Peyer's patch (tissue), 4 donors: ENCODE data around the gene COL4A1. TPM values are rescaled to one million over a fixed set of nuclear protein-coding genes. Genes with fewer than 3 reads are reported as not detected.
A peak's percentile ranks its signal among the peaks of the same experiment; 100 is the strongest.

Source experiments
- DNase-seq, 3 donors: peaks; one replicate each; pipeline ENCODE4 v3.0.0-alpha.2; 2017 to 2019
- H3K27ac ChIP-seq, 4 donors: fragments of 200-600 bp; sonication (generic); one replicate each; pipeline ENCODE4 v1.5.1; 2016 to 2019
- H3K27me3 ChIP-seq, 2 donors: fragments of 200-600 bp; sonication (generic); one replicate each; pipeline ENCODE4 v1.5.1; 2019
- H3K36me3 ChIP-seq, 3 donors: fragments of 200-600 bp; sonication (generic); one replicate each; pipeline ENCODE4 v1.5.1; 2016 to 2019
- H3K4me1 ChIP-seq, 4 donors: fragments of 200-600 bp; sonication (generic); one replicate each; pipeline ENCODE4 v1.5.1; 2016 to 2019
- H3K4me3 ChIP-seq, 4 donors: fragments of 200-600 bp; sonication (generic); 1 replicate in 3 of 4; 2 replicates in 1 of 4; pipeline ENCODE4 v1.5.1; 2016 to 2019; ENCODE audit warnings: mild to moderate bottlenecking in 1 of 4
- H3K9me3 ChIP-seq, 4 donors: fragments of 200-600 bp; sonication (generic); one replicate each; pipeline ENCODE4 v1.5.1; 2016 to 2019; ENCODE audit warnings: mild to moderate bottlenecking in 1 of 4
- POLR2A ChIP-seq, 2 donors: fragments of 450-650 bp; IDR thresholded peaks; one replicate each; pipeline ENCODE4 v1.5.1; 2017; ENCODE audit warnings: antibody characterized with exemption in 2 of 2, mild to moderate bottlenecking in 2 of 2, moderate library complexity in 2 of 2
- total RNA-seq, 4 donors: library from RNA; depleted of rRNA; stranded (reverse); fragments of >200 nt; gene quantifications; one replicate each; pipeline ENCODE4 v1.1.0, GENCODE V29; 2016
- TF ChIP-seq, protein P1 (sequence below), 6 experiments: fragments of 450-650 bp in 4 of 6; fragments of 200-600 bp in 2 of 6; sonication (generic) in 1 of 6; IDR thresholded peaks; one replicate each; pipeline ENCODE4 v1.5.1; 2017 to 2019; ENCODE audit warnings: antibody characterized with exemption in 6 of 6, mild to moderate bottlenecking in 3 of 6, moderate library complexity in 1 of 6

Gene COL4A1
- total RNA-seq, 4 donors from 2014 or later: 28.0 to 69.3 (median 36.3) TPM

DNA sequence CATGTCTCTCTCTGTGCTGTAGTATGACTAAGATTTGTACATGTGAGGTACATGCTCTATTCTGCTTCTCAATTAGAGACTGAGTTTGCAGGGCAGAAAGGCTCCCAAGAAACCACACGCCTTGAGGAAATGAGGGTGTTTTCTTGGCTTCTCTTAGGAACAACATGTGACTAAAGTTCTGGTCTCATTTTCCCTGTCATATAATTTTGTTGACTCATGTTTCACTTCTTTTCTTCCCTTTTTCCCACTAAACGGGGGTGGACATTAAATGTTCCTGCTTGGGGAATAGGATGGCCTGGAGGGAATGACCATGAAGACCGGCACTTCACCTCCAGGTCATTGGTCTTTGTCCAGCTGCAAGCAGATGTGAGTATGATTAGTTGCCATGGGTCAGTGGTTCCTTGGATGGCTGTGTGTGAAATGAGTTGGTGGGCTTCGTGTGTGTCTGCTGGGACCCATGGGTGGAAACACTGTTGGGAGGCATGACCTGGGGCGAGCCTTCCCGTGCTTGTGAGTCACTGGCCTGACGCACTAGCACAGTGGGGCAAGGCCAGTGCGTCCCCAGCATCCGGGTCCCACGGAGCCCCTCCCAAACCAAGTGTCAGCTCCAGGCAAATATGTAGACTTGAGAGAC lies 56.6 kb downstream of the COL4A1 start:
- H3K4me3 ChIP-seq: no peak overlapping the region
- TF ChIP-seq, protein P1, sequence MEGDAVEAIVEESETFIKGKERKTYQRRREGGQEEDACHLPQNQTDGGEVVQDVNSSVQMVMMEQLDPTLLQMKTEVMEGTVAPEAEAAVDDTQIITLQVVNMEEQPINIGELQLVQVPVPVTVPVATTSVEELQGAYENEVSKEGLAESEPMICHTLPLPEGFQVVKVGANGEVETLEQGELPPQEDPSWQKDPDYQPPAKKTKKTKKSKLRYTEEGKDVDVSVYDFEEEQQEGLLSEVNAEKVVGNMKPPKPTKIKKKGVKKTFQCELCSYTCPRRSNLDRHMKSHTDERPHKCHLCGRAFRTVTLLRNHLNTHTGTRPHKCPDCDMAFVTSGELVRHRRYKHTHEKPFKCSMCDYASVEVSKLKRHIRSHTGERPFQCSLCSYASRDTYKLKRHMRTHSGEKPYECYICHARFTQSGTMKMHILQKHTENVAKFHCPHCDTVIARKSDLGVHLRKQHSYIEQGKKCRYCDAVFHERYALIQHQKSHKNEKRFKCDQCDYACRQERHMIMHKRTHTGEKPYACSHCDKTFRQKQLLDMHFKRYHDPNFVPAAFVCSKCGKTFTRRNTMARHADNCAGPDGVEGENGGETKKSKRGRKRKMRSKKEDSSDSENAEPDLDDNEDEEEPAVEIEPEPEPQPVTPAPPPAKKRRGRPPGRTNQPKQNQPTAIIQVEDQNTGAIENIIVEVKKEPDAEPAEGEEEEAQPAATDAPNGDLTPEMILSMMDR (IDR thresholded peaks at IDR 0.05): no peak
- TF ChIP-seq POLR2A (IDR thresholded peaks at IDR 0.05): no peak

DNA sequence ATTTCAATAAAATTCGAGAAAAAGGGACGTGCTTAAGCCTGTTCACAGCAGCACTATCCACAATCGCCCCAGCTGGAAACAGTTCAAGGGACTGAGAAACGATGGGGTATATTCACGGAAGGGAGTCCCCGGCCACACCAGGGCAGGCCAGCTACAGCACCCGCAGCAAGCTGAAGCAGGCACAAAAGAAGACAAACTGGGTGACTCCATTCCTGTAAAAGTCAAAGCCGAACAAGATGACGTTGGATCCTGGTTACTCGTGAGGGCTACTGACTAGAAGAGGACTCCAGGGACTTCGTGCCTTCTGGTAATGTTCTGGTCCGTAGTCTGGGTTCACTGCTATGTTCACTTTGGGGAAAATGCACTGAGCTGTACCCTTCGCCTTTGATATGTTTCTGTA lies 57.6 kb downstream of the COL4A1 start:
- no peaks in the 10 kb centered on the region for H3K27me3 ChIP-seq
- DNase-seq: no peak
- no peak overlapping the region for H3K4me3 ChIP-seq
- peak overlapping the region; percentile 52 to 87 (median 67) for H3K27ac ChIP-seq
- H3K36me3 ChIP-seq: no peaks in the 10 kb centered on the region
- no peak for TF ChIP-seq POLR2A (IDR thresholded peaks at IDR 0.05)
- TF ChIP-seq, protein P1 (IDR thresholded peaks at IDR 0.05): no peak
- H3K9me3 ChIP-seq: no peaks in the 10 kb centered on the region
- peaks cover 0 to 37% (median 0%) of the 10 kb centered on the region in 4 donors for H3K4me1 ChIP-seq

More for the DNA sequence above, 56.6 kb downstream of the COL4A1 start:
- no peaks in the 10 kb centered on the region for H3K27me3 ChIP-seq
- H3K36me3 ChIP-seq: no peaks in the 10 kb centered on the region
- peak overlapping the region; percentile 52 to 87 (median 70) for H3K27ac ChIP-seq
- no peaks in the 10 kb centered on the region for H3K9me3 ChIP-seq
- no peak for DNase-seq
- peaks cover 0 to 37% (median 0%) of the 10 kb centered on the region in 4 donors for H3K4me1 ChIP-seq

DNA sequence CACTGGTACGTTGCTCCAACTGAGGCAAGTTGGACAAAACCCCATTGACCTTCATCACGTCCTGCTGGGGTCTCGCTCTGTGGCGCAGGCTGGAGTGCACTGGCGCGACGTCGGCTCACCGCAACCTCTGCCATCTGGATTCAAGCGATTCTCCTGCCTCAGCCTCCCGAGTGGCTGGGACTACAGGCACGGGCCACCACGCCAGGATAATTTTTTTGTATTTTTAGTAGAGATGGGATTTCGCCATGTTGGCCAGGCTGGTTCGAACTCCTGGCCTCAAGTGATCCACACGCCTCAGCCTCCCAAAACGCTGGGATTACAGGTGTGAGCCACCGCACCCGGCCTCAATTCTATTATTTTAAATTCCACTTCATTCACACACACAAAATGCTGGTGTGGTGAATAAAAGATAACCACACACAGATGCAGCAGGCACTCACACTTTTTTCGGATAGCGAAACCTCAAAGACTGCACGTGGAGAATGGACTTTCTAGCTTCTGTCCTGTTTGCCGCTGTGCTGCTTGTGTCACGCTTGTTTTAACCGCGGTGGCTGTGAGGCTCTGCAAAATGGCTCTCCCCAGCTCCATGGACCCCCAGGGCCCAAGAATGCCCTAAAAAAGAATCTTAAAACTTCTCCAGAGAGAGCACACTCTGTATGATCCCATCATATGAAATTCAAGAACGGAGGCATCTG lies 58.4 kb downstream of the COL4A1 start:
- TF ChIP-seq, protein P1 (IDR thresholded peaks at IDR 0.05): no peak
- TF ChIP-seq POLR2A (IDR thresholded peaks at IDR 0.05): no peak
- Histone ChIP-seq H3K27ac (peak overlapping the region; percentile 52 to 87 (median 67)), H3K4me3 (no peak overlapping the region), H3K36me3 (no peaks in the 10 kb centered on the region), H3K27me3 (no peaks in the 10 kb centered on the region), H3K9me3 (no peaks in the 10 kb centered on the region), H3K4me1 (peaks cover 0 to 37% (median 0%) of the 10 kb centered on the region in 4 donors)
- DNase-seq: no peak

DNA sequence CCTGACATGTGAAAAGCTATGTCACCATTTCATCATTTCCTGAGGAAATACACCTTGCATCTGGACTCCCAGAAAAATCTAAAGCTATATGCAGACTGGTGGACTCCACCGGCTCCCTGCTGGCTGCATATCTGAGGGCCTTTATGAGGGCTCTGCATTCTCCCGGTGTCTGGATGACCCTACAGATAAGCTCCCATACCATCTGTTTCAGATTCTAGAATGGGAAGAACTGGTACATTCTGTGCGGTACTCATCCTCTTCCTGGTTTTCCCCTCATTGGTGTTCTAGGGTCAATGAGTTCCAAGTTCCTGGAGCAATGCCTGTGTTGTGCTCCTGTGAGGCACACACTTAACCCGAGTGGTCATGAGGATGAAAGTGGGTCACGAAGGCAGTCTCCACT lies 60.4 kb downstream of the COL4A1 start:
- Histone ChIP-seq H3K36me3 (no peaks in the 10 kb centered on the region), H3K27me3 (no peaks in the 10 kb centered on the region), H3K9me3 (no peaks in the 10 kb centered on the region), H3K4me3 (no peak overlapping the region), H3K27ac (peak overlapping the region; percentile 25 to 87 (median 43)), H3K4me1 (peaks cover 0 to 37% (median 0%) of the 10 kb centered on the region in 4 donors)
- no peak for DNase-seq
- TF ChIP-seq POLR2A (IDR thresholded peaks at IDR 0.05): no peak
- TF ChIP-seq, protein P1 (IDR thresholded peaks at IDR 0.05): no peak

DNA sequence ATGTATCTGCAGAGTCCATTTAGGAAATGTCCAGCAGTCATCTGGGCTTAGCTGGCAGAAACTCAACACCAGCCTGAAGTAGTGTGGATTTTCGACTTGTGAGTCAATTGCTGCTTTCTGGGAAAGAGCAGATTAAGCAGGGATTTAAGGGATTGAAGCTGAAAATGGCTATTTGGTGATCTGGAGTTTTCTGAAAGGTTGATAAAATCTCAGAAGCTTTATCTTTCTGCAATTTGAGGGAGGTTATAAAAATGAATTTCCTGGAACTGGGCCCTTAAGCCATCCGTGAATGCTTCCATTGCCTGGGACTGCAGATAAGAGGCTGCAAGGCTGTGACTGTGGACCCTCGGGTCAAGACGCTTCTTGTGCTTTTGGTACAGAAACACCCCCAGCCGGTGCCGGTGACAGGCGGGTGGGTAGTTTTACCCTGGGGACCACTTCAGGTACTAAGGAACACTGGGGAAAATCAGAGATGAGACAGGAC lies 61.5 kb downstream of the COL4A1 start:
- no peaks in the 10 kb centered on the region for H3K9me3 ChIP-seq
- no peaks in the 10 kb centered on the region for H3K36me3 ChIP-seq
- peak overlapping the region in 1 of 4 donors; percentile 87 for H3K27ac ChIP-seq
- no peak for TF ChIP-seq POLR2A (IDR thresholded peaks at IDR 0.05)
- TF ChIP-seq, protein P1 (IDR thresholded peaks at IDR 0.05): no peak
- DNase-seq: no peak
- H3K4me3 ChIP-seq: no peak overlapping the region
- H3K4me1 ChIP-seq: peaks cover 0 to 27% (median 0%) of the 10 kb centered on the region in 4 donors
- H3K27me3 ChIP-seq: no peaks in the 10 kb centered on the region
